A549 (cell line): ENCODE results near the gene SRRM2. TPM values are rescaled to one million over a fixed set of nuclear protein-coding genes. Genes with fewer than 3 reads are reported as not detected.

Experiments
- ATAC-seq, 2 experiments: fragments of 200-7000 bp in 1 of 2; fragments of >200 bp in 1 of 2; cut with Nextera tagmentation in 1 of 2; cut with Tn5 transposase in 1 of 2; 3 replicates each; pipeline versions ENCODE4 v1.8.0 to v1.9.1; 2018 to 2020; ENCODE audit warnings: mild to moderate bottlenecking in 1 of 2, moderate library complexity in 1 of 2
- CTCF ChIA-PET: fragments of 300-600 bp; sonication (Branson Sonifier 250); formaldehyde crosslinking; extraction: SDS; loops from one replicate; lab custom pipeline; 2021; ENCODE audit warnings: antibody characterized with exemption, inconsistent platforms; lab: Yijun Ruan, JAX
- POLR2A ChIA-PET: fragments of 350-600 bp; formaldehyde crosslinking; extraction: SDS; loops from one replicate; lab custom pipeline; 2021; ENCODE audit warnings: antibody characterized with exemption, inconsistent platforms; lab: Yijun Ruan, JAX
- DNase-seq, 2 experiments: peaks; one replicate each; pipeline versions ENCODE4 v3.0.0 to v3.0.0-alpha.2; 2011 to 2016; ENCODE audit warnings: low read depth in 1 of 2, low spot score in 1 of 2
- FAIRE-seq: peaks from 2 replicates; lab custom pipeline; 2011; peaks lifted over from hg19 to GRCh38; lab: Jason Lieb, UNC
- H3K27ac ChIP-seq, 2 experiments: fragments of >200 bp; sonication (Bioruptor Twin); formaldehyde crosslinking; 3 replicates each; pipeline ENCODE4 v1.5.1; 2016 to 2017
- H3K4me1 ChIP-seq: fragments of >200 bp; sonication (Bioruptor Twin); formaldehyde crosslinking; 3 replicates; pipeline ENCODE4 v1.6.1; 2016
- H3K4me2 ChIP-seq: fragments of >200 bp; sonication (Bioruptor Twin); formaldehyde crosslinking; 3 replicates; pipeline ENCODE4 v1.6.1; 2016
- H3K4me3 ChIP-seq: fragments of >200 bp; sonication (Bioruptor Twin); formaldehyde crosslinking; 3 replicates; pipeline ENCODE4 v1.5.1; 2016
- H3K9me3 ChIP-seq: fragments of >200 bp; sonication (Bioruptor Twin); formaldehyde crosslinking; 3 replicates; pipeline ENCODE4 v1.6.1; 2016
- CBX2 ChIP-seq: fragments of 200-600 bp; sonication (generic); IDR thresholded peaks from 2 replicates; pipeline ENCODE4 v1.6.1; 2016; ENCODE audit warnings: low read depth, mild to moderate bottlenecking, borderline replicate concordance
- CEBPB ChIP-seq, 2 experiments: fragments of >200 bp in 1 of 2; sonication (Bioruptor Twin) in 1 of 2; formaldehyde crosslinking in 1 of 2; IDR thresholded peaks; 2 replicates each; pipeline ENCODE4 v1.6.1; 2012 to 2016
- CTCF ChIP-seq: fragments of >200 bp; sonication (Bioruptor Twin); formaldehyde crosslinking; IDR thresholded peaks from 3 replicates; pipeline ENCODE4 v1.5.1; 2016
- E2F6 ChIP-seq: IDR thresholded peaks from 2 replicates; pipeline ENCODE4 v1.6.1; 2012; ENCODE audit warnings: low read depth, borderline replicate concordance
- EHMT2 ChIP-seq: fragments of 200-600 bp; sonication (generic); IDR thresholded peaks from 2 replicates; pipeline ENCODE4 v1.6.1; 2016; ENCODE audit warnings: antibody characterized with exemption, low read depth, mild to moderate bottlenecking, moderate library complexity
- EP300 ChIP-seq, 2 experiments: fragments of >200 bp; sonication (Bioruptor Twin); formaldehyde crosslinking; IDR thresholded peaks; 2 replicates in 1 of 2; 3 replicates in 1 of 2; pipeline ENCODE4 v1.6.1; 2016 to 2017
- FOSB ChIP-seq: fragments of 250-450 bp; sonication (Bioruptor Pico); IDR thresholded peaks from 2 replicates; pipeline ENCODE4 v1.5.0; 2020; ENCODE audit warnings: mild to moderate bottlenecking, moderate library complexity
- HOXA7 ChIP-seq: fragments of 250-450 bp; sonication (Bioruptor Pico); IDR thresholded peaks from 2 replicates; pipeline ENCODE4 v1.5.0; 2020; ENCODE audit warnings: mild to moderate bottlenecking, moderate library complexity
- HOXB13 ChIP-seq: fragments of 250-450 bp; sonication (Bioruptor Pico); IDR thresholded peaks from 2 replicates; pipeline ENCODE4 v1.5.0; 2020; ENCODE audit warnings: low read depth, mild to moderate bottlenecking, moderate library complexity
- JUN ChIP-seq, 2 experiments: fragments of >200 bp; sonication (Bioruptor Twin); formaldehyde crosslinking; IDR thresholded peaks; 2 replicates in 1 of 2; 3 replicates in 1 of 2; pipeline ENCODE4 v1.6.1; 2016 to 2017
- MAFK ChIP-seq: fragments of 450-650 bp; IDR thresholded peaks from 2 replicates; pipeline ENCODE4 v1.6.1; 2014; ENCODE audit not compliant: partially characterized antibody
- MAX ChIP-seq: IDR thresholded peaks from 2 replicates; pipeline ENCODE4 v1.6.1; 2012
- NPAS2 ChIP-seq: fragments of 250-450 bp; sonication (Bioruptor Pico); IDR thresholded peaks from 2 replicates; pipeline ENCODE4 v1.8.0; 2022; ENCODE audit warnings: mild to moderate bottlenecking, moderate library complexity, borderline replicate concordance
- POLR2AphosphoS2 ChIP-seq: conservative IDR thresholded peaks from 2 replicates; pipeline ENCODE4 v1.6.1; 2012; ENCODE audit warnings: low read length, improper control_type of control experiment, inconsistent platforms
- RAD21 ChIP-seq, 2 experiments: fragments of >200 bp in 1 of 2; sonication (Bioruptor Twin) in 1 of 2; formaldehyde crosslinking in 1 of 2; IDR thresholded peaks in 1 of 2; conservative IDR thresholded peaks in 1 of 2; 2 replicates in 1 of 2; 3 replicates in 1 of 2; pipeline ENCODE4 v1.6.1; 2012 to 2018; ENCODE audit warnings: inconsistent platforms in 1 of 2
- RFX5 ChIP-seq: fragments of 450-650 bp; IDR thresholded peaks from 2 replicates; pipeline ENCODE4 v1.7.1; 2014; ENCODE audit warnings: antibody characterized with exemption, mild to moderate bottlenecking, moderate library complexity
- RNF2 ChIP-seq: fragments of 200-600 bp; sonication (generic); IDR thresholded peaks from 2 replicates; pipeline ENCODE4 v1.6.1; 2016; ENCODE audit warnings: low read depth, mild to moderate bottlenecking, antibody characterized with exemption, moderate library complexity, borderline replicate concordance
- TFCP2L1 ChIP-seq: fragments of 250-450 bp; sonication (Bioruptor Pico); IDR thresholded peaks from 2 replicates; pipeline ENCODE4 v1.5.0; 2021; ENCODE audit warnings: mild to moderate bottlenecking
- ZC3H11A ChIP-seq: fragments of 450-650 bp; IDR thresholded peaks from 2 replicates; pipeline ENCODE4 v1.6.1; 2014; ENCODE audit warnings: antibody characterized with exemption, mild to moderate bottlenecking
- ZNF302 ChIP-seq: fragments of 250-450 bp; sonication (Bioruptor Pico); IDR thresholded peaks from 2 replicates; pipeline ENCODE4 v1.9.0; 2021; ENCODE audit warnings: inconsistent platforms, mild to moderate bottlenecking, moderate library complexity
- ZSCAN20 ChIP-seq: fragments of 250-450 bp; sonication (Bioruptor Pico); IDR thresholded peaks from 2 replicates; pipeline ENCODE4 v1.8.0; 2022; ENCODE audit warnings: mild to moderate bottlenecking, moderate library complexity
- WGBS: methylation state at CpG from one replicate; pipeline ENCODE4 v1.1.6; 2017; ENCODE audit errors: missing lambda C conversion rate; 5-methylcytosine and 5-hydroxymethylcytosine counted together
- polyA plus RNA-seq, 4 experiments: library from polyadenylated mRNA; depleted of rRNA in 3 of 4; stranded (reverse); fragments of >200 nt; fragmentation: RNase III in 1 of 4; extraction: RNeasy Plus Mini Kit Qiagen cat#74134 plus additional on column Dnase treatment in 1 of 4; gene quantifications; 2 replicates in 3 of 4; 3 replicates in 1 of 4; pipeline ENCODE4 v1.2.3, GENCODE V29; 2011 to 2017
- TF ChIP-seq, protein P1 (sequence below): fragments of 250-450 bp; sonication (Bioruptor Pico); IDR thresholded peaks from 2 replicates; pipeline ENCODE4 v1.5.0; 2020; ENCODE audit warnings: low read depth, mild to moderate bottlenecking, moderate library complexity
- TF ChIP-seq, protein P2 (sequence below): fragments of >200 bp; sonication (Bioruptor Twin); formaldehyde crosslinking; IDR thresholded peaks from 3 replicates; pipeline ENCODE4 v1.6.1; 2016
- TF ChIP-seq, protein P3 (sequence below): IDR thresholded peaks from 2 replicates; pipeline ENCODE4 v1.6.1; 2012

SRRM2 gene
- polyA plus RNA-seq, 2 of the 4 experiments (the other 2 are of a cell fraction) = 167 to 512 TPM

GRCh38 chr16:2785101-2785991 is 32.9 kb downstream of the SRRM2 start:
- H3K27ac ChIP-seq = no peak overlapping the region
- ATAC-seq (peak in 1 of 2 experiments; percentile 17; a peak in 2 of 6 replicates), FAIRE-seq (no peak), DNase-seq (no peak)
- CTCF ChIA-PET = interaction anchor here (0.7 to 3.8 kb wide), 4 partner anchors 7 to 67 kb away, joined by 3 to 12 read pairs (median 4); no protein-coding TSS in a partner anchor
- no peaks in the 10 kb centered on the region for H3K4me1 ChIP-seq
- H3K4me3 ChIP-seq = no peak overlapping the region
- no peaks in the 10 kb centered on the region for H3K9me3 ChIP-seq
- WGBS = 75% methylated on average over 29 of the region's 79 CpGs
- POLR2A ChIA-PET = no interaction called here
- H3K4me2 ChIP-seq = no peak overlapping the region
- TF ChIP-seq MAFK = no peak
- peak; percentile 18 to 23; a peak in 1 of 5 replicates for TF ChIP-seq RAD21 (conservative IDR thresholded peaks at IDR 0.05 in 1 of 2, IDR thresholded peaks at IDR 0.05 in 1 of 2)

DNA sequence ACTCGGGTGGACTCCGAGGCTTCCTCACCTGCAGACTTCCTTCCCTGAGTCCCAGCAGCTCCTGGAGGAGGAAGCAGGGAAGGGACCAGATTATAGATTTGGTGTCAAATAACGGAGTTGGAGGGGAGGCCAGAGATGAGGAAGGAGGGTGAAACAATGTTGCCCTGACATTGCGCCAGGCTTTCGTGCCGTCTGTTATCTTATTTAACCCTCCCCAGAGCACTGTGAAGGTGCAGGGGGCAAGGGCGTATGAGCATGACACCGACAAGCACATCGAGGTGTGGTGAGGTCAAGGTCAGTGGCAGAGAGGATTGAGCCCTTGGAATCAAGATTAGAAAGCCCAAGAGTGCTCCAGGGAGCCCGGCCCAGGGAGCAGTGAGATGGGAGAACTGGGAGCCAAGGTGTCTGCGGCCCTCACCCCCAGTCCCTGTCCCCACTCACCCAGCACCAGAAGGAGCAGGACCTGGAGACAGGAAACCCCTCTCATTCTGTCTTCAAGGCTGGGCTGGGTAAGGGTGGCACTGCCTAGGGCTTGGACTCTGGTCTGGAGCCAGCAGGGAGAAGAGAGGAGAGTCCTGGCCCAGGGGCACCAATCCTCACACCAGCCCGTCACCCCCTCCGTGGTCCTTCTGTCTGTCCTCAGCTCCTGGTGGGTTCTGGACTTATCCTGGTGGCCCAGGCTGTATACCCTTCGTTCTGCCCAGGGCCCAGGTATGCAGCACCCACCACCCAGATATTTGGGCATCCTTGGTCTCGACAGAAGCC is 33.8 kb downstream of the SRRM2 start:
- DNase-seq (no peak), ATAC-seq (peak; percentile 3 to 14; a peak in 3 of 6 replicates), FAIRE-seq (no peak)
- Histone ChIP-seq H3K9me3 (no peaks in the 10 kb centered on the region), H3K4me1 (no peaks in the 10 kb centered on the region), H3K4me3 (no peak overlapping the region), H3K27ac (0 out of 6 replicates have a peak overlapping the region, but pooled peaks of 1 of the 2 experiments have one; percentile 34), H3K4me2 (no peak overlapping the region)
- no peak for TF ChIP-seq TFCP2L1
- TF ChIP-seq NPAS2 (CRISPR knock-in tag) = no peak
- no peak for TF ChIP-seq RNF2
- no peak for TF ChIP-seq EP300 (IDR thresholded peaks at IDR 0.05)
- TF ChIP-seq MAX = no peak
- TF ChIP-seq HOXB13 (CRISPR knock-in tag) = no peak
- no peak for TF ChIP-seq ZC3H11A
- no peak for TF ChIP-seq ZNF302 (CRISPR knock-in tag)
- no peak for TF ChIP-seq HOXA7 (CRISPR knock-in tag)
- TF ChIP-seq CBX2 = no peak
- TF ChIP-seq CTCF = no peak
- TF ChIP-seq JUN (IDR thresholded peaks at IDR 0.05) = no peak
- TF ChIP-seq ZSCAN20 (CRISPR knock-in tag) = no peak
- no peak for TF ChIP-seq EHMT2
- TF ChIP-seq POLR2AphosphoS2 = no peak
- WGBS = 71% methylated on average over 15 of the region's 15 CpGs
- ChIA-PET POLR2A (no interaction called here), CTCF (interaction anchor here (0.6 to 3.8 kb wide), 2 partner anchors 28 to 37 kb away, joined by 3 to 12 read pairs; no protein-coding TSS in a partner anchor)

- H3K9me3 ChIP-seq = no peaks in the 10 kb centered on the region
- H3K27ac ChIP-seq = no peak overlapping the region
- H3K4me3 ChIP-seq = no peak overlapping the region
- DNase-seq (no peak), FAIRE-seq (no peak), ATAC-seq (no peak)
- ChIA-PET CTCF (interaction anchor here (0.6 kb wide), 1 partner anchor 28 kb away, joined by 3 read pairs; no protein-coding TSS in a partner anchor), POLR2A (no interaction called here)
- TF ChIP-seq CEBPB (IDR thresholded peaks at IDR 0.05) (no peak), RAD21 (conservative IDR thresholded peaks at IDR 0.05 in 1 of 2, IDR thresholded peaks at IDR 0.05 in 1 of 2) (no peak), EP300 (IDR thresholded peaks at IDR 0.05) (no peak), RFX5 (no peak), ZNF302 (CRISPR knock-in tag) (no peak), FOSB (CRISPR knock-in tag) (no peak), E2F6 (no peak)
- TF ChIP-seq, protein P1, sequence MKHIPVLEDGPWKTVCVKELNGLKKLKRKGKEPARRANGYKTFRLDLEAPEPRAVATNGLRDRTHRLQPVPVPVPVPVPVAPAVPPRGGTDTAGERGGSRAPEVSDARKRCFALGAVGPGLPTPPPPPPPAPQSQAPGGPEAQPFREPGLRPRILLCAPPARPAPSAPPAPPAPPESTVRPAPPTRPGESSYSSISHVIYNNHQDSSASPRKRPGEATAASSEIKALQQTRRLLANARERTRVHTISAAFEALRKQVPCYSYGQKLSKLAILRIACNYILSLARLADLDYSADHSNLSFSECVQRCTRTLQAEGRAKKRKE (CRISPR knock-in tag) = no peak
- TF ChIP-seq, protein P2, sequence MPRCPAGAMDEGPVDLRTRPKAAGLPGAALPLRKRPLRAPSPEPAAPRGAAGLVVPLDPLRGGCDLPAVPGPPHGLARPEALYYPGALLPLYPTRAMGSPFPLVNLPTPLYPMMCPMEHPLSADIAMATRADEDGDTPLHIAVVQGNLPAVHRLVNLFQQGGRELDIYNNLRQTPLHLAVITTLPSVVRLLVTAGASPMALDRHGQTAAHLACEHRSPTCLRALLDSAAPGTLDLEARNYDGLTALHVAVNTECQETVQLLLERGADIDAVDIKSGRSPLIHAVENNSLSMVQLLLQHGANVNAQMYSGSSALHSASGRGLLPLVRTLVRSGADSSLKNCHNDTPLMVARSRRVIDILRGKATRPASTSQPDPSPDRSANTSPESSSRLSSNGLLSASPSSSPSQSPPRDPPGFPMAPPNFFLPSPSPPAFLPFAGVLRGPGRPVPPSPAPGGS = no peak
- TF ChIP-seq, protein P3, sequence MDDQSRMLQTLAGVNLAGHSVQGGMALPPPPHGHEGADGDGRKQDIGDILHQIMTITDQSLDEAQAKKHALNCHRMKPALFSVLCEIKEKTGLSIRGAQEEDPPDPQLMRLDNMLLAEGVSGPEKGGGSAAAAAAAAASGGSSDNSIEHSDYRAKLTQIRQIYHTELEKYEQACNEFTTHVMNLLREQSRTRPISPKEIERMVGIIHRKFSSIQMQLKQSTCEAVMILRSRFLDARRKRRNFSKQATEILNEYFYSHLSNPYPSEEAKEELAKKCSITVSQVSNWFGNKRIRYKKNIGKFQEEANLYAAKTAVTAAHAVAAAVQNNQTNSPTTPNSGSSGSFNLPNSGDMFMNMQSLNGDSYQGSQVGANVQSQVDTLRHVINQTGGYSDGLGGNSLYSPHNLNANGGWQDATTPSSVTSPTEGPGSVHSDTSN = no peak
- H3K4me1 ChIP-seq = no peaks in the 10 kb centered on the region
- no peak overlapping the region for H3K4me2 ChIP-seq
- WGBS = 43% methylated on average over 1 of the region's 3 CpGs
These were observed 34.4 kb downstream of the SRRM2 start for GRCh38 chr16:2786826-2787151.
